ENCODE data around the gene STK32B.

STK32B gene

GRCh38 chr4:5458676-5459075 lies 407.4 kb downstream of the STK32B start:
- DNase-seq: no peak

GRCh38 chr4:5459236-5459635 lies 408.0 kb downstream of the STK32B start:
- DNase-seq: no peak

DNA sequence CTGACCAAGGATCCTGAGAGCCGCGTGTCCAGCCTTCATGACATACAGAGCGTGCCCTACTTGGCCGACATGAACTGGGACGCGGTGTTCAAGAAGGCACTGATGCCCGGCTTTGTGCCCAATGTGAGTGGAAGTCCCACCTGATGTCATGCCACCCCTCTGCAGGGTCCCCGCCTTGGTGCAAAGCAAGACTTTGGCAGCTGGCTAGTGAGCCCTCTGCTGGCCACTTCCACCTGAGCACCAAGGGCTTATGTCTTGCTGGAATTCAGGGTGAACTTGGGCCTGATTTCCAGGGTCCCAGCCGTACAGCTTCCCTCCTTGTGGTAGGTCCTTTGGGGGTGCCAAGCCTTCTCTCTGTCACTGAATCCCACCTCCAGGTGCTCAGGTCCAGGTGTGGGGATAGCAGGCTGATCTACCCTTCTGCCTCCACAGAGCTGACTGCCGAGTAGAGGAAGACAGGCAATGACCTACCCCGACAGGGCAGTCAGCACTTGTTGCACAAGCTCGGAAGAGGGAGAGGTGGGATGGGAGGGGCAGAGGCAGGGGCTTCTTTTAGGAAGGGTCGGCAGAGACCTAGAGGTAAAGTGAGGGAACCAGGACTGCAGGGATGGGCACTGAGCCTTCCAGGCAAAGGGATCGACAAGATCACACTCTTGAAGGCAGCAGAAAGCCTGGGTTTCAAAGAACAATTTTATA lies 409.0 kb downstream of the STK32B start:
- no peak for DNase-seq

GRCh38 chr4:5461477-5461876 lies 410.2 kb downstream of the STK32B start:
- no peak for DNase-seq

GRCh38 chr4:5462254-5462835 lies 411.1 kb downstream of the STK32B start:
- DNase-seq: no peak

DNA sequence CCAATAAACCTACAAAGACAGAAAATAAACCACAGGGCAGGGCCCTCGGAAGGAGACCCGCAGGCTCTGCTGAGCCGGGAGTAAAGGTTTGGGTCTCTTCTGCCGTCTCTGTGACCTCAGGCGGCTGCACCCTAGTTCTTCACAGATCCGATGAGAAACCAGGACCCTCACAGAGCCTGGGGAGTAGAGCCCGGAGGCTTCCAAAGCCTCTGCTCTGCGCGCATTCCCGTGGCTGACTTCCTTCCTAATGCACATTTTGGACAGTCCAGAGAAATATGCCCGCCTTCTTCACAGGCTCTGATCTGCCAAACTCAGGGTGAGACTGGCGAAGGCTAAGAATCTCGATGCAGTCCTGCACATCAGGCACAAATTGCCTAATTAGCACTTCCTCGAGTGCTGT lies 411.6 kb downstream of the STK32B start:
- DNase-seq: no peak

- DNase-seq: no peak
Measured at GRCh38 chr4:5463361-5463760, 412.1 kb downstream of the STK32B start.

DNA sequence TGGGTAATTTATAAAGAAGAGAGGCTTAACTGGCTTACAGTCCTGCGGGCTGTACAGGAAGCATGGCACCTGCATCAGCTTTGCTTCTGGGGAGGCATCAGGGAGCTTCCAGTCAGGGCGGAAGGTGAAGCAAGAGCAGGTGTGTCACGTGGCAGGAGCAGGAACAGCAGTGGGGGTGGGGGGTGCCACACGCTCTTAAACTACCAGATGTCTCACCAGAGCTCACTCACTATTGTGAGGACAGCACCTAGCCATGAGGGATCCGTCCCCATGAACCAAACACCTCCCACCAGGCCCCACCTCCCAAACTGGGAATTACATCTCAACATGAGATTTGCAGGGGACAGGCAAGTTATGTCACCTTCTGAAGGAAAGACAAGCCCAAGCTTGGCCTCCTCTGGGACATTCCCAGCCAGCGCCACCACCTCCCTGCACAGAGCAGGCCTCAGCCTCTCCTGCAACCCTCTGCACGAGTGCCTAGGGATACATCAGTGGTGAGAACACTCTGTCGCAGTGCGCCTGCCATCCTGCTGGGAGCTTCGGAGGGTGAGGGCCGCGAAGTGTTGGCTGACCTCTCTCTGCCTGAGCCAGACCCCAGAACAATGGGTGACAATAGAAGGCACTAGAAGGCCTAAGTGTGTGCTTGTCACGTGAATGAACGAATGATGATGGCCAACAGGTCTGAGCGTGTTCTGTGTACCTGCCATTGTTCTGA lies 412.8 kb downstream of the STK32B start:
- DNase-seq: no peak

DNA sequence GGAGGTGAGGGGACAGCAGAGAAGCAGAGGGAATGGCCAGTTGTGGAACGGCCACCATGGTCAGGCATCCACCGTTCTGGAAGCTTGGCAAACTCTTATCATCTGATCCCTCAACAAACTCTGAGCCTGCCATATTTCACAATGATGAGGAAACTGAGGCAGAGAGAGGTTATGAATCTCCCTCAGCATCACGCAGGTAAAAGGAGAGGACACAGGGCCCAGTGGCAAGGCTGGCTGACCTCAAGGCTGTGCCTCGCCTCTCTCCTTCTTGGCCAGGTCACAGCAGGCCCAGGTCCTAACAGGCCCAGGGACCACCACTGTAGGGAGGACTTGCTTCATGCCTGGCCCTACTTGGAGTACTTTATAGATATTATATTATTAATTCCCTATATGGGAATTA lies 414.2 kb downstream of the STK32B start:
- DNase-seq: no peak

GRCh38 chr4:5465956-5466355 lies 414.7 kb downstream of the STK32B start:
- DNase-seq: no peak

- no peak for DNase-seq
Measured at GRCh38 chr4:5467111-5467510, 415.8 kb downstream of the STK32B start.

- no peak for DNase-seq
Measured at GRCh38 chr4:5469151-5469775, 418.0 kb downstream of the STK32B start.

DNA sequence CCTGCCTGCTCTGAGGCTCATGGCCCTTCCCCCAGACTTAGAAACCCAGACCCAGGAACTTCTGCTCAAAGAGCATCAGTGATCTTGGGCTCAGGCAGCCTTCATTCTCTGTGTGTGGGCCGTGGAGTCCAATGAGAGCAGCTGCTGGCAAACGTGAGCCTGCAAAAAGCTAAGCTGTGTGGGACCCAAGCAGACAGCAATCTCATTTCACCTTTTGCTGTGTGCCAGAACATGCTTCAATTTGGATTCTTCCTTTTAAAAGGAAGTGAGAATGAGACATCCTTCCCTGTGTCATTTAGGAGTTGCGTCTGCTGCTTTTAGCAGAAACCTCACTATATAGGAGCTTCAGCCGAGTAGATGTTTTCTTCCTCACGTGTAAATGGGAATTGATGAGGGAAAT lies 418.6 kb downstream of the STK32B start:
- no peak for DNase-seq

DNA sequence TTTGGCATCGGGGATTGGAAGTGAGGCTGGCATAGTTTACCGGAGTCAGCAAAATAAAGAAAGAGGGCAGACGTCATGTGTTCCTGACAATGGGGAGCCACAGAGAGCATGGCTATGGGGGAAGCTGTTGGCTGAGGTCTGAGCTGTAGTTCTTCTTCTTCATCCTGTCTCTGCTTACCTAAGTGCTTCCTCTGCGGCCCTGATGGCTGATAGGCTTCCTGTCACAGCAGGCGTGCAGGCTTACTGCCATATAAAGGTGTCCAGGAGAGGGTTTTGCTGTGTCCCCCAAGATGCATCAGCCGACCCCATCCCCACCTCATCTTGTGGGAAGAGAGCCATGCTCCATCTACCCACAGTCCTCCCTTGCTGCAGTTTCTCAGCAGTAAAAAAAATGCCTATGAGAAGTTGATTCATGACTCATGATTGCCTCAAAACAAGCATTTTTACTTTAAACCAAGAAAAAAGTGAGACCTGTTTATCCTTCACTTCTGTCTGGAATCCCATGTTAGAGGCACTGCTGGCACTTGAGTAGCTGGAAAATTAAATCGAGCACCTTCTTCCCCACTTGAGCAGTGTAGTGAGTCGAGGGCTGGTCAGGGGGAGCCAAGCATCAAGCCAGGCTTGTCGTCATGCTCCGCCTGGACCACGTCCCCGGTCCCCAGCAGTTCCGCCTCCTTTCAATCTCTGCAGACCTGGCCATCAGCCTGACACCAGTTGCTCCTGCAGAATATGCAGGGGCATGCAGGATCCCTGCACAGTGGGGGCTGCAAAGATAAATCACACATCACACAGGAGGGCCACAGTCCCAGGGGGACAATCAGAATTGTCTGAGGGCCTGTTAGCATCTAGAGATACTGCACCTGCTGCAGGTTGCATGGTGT lies 419.3 kb downstream of the STK32B start:
- DNase-seq: no peak

GRCh38 chr4:5471206-5471605 lies 419.9 kb downstream of the STK32B start:
- no peak for DNase-seq

GRCh38 chr4:5471691-5472090 lies 420.4 kb downstream of the STK32B start:
- no peak for DNase-seq

DNA sequence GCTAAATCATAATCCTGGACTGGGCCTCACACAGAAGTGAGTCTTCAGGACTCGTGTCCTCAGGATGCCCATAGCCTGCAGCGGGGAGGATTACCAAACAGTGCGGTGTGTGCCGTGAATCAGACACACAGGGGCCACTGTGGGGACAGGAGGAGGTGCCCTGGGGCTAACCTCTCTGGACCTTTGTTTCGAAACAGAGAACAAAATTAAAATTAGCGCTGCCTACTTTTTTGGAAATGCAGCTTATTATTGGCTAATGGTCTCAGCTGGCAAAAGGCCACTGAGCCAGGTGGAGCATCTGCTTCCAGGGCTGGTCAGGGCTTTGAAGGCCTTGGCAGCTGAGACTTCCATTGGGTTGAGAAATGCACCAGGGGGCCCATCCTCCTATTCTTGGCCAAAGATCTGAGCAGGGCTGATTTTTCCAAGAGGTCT lies 420.9 kb downstream of the STK32B start:
- DNase-seq: no peak

- DNase-seq: no peak
Measured at GRCh38 chr4:5473125-5473524, 421.8 kb downstream of the STK32B start.

GRCh38 chr4:5474756-5475155 lies 423.5 kb downstream of the STK32B start:
- no peak for DNase-seq

GRCh38 chr4:5477613-5478012 lies 426.3 kb downstream of the STK32B start:
- DNase-seq: no peak

DNA sequence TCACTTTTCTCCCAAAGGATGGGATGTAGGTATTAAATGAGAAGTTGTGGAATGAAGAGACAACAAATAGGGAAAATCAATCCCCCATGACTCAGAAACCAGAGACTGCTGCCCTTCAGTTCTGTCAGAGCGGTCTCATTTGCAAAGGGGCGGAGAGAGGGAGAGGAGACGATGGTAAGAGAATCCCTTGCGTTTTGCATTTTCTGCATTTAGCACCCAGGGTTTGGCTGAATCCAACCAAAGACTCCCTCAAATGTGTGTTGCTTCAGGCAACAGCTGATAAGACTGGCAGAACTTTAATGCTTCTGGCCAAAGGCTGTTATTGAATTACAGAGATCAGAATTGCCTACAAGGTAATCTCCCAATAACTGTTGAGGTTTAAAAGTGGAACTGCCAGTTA lies 426.9 kb downstream of the STK32B start:
- DNase-seq: no peak

DNA sequence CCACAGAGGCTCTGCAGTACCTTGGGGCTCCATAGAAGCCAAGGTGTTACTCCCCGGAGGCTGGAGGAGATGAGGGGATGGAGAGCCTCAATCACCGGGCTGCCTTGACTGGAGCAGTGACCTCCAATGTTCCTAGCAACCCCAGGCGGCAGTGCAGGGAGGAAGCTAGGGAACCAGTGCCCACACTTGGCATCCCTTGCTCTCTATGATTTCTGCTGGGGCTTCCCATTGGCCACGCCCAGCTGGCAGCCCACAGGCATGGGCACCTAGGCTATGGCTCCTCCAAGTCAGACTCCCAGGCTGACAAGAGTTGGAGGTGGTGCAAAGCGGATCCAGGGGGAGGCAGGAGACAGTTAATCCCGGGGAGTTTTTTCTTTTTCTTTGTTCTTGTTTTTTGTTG lies 427.4 kb downstream of the STK32B start:
- no peak for DNase-seq

GRCh38 chr4:5479518-5480060 lies 428.3 kb downstream of the STK32B start:
- DNase-seq: no peak

Measured in activated CD4-positive, CD25-positive, alpha-beta regulatory T cell treated with anti-CD3 and anti-CD28 coated beads, Interleukin-2, amount 50 U/mL, for 72 hours (primary cell).